Right ventricle myocardium inferior (tissue), 1 donor: ENCODE results near the gene KCNH3. TPM values are rescaled to one million over a fixed set of nuclear protein-coding genes. Genes with fewer than 3 reads are reported as not detected.

Experiments
- ATAC-seq: fragments of 200-7000 bp; cut with Tn5 transposase; one replicate; pipeline ENCODE4 v1.9.1; 2020; ENCODE audit warnings: mild to moderate bottlenecking, moderate library complexity
- DNase-seq: peaks from one replicate; pipeline ENCODE4 v3.0.0; 2021; ENCODE audit errors: missing footprints
- intact Hi-C: fragments of 100-400 bp; cut with DNase I; formaldehyde crosslinking; loops from one replicate; pipeline ENCODE4 v1.11.0; 2022
- total RNA-seq: library from RNA; stranded (reverse); fragmentation: NEBNext Ultra II Directional; extraction: Animal tissue kit (Norgen Biotek cat#: 25700); gene quantifications from one replicate; pipeline ENCODE4 v1.2.1, GENCODE V29; 2021
- donor health status: DM: no; HTN: yes; CAD: no; lungs with severe emphysema.

Gene KCNH3
- total RNA-seq, 1 donor from 2014 or later = 0.27 TPM

DNA sequence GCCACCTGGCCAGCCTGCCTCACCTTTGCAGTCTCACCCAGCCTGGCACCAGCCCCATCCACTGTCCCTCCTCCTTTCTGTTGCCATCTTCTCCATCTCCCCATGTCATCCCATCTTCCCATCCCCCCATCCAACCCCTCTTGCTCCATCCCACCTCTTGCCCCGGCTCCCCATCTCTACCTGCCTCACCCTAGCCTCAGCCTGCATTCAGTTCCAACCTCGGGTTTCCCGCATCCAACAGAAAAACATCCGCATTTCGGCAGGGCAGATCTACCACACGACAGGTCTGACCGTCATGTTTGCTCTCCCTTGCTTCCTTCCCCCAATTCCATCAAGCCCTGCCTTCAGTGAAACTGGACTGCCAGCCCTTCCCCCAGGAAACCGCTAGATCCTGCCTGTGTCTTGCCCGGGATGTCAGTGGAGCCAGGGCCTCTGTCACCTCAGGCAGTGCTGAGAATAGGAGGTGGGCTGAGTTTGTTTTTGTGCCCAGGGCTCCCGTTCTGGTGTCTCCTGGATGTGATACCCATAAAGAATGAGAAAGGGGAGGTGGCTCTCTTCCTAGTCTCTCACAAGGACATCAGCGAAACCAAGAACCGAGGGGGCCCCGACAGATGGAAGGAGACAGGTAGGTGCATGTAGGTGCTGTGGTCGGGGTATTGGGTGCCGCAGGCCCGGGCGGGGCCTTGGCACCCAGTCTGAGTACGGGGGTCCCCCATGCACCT is 2.5 kb downstream of the KCNH3 start:
- ATAC-seq = no peak
- intact Hi-C loops = no loop called here
- no peak for DNase-seq

DNA sequence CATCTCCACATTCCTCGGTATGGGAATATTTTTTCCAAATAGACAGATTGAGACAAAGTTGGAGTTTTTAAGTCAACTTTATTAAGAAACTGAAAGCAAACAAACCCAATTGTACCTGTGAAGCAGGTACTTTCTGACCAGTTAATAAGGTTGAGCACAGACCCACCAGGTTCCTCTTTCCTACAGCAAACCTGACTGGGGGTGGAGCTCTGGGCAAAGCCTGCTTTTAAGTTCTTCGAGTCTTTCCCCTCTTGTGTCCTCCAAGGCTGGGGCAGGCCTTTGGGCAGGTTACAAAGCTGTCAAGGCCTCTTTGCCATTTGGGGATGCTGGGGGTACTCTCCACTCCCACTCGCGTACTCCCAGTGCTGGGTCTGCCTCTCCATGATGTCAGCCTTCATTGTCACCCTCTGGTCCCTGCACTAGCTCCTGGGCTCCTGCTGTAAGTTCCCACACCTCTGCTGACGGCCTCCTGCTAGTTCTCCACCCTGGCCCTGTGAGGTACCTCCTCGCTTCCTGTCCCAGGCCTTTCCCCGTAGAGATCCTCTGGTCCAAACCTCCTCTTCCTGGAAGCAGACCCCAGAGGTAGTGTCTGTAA is 3.2 kb downstream of the KCNH3 start:
- DNase-seq = no peak
- intact Hi-C loops = no loop called here

DNA sequence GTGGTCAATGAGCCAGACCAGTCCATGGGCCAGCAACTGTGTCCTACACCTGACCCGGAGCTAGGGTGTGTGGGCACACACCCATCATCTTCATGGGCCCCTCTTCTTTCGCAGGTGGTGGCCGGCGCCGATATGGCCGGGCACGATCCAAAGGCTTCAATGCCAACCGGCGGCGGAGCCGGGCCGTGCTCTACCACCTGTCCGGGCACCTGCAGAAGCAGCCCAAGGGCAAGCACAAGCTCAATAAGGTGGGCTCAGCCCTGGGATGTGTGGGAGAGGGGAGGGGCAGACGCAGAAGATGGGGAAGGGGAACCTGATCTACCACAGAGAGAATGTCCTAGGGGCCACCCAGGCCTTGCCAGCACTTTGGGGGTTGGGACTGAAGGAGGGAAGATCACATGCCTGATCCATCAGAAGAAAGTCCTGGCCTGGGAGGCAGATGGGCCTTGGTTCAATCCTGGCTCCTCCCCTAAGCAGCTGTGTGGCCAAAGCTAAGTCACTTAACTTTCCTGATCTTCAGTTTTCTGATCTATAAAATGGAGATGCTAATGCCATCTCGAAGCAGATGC is 3.8 kb downstream of the KCNH3 start:
- ATAC-seq (no peak), DNase-seq (peak; percentile 30)
- intact Hi-C loops = no loop called here

More for the DNA sequence above, 3.2 kb downstream of the KCNH3 start:
- no peak for ATAC-seq

DNA sequence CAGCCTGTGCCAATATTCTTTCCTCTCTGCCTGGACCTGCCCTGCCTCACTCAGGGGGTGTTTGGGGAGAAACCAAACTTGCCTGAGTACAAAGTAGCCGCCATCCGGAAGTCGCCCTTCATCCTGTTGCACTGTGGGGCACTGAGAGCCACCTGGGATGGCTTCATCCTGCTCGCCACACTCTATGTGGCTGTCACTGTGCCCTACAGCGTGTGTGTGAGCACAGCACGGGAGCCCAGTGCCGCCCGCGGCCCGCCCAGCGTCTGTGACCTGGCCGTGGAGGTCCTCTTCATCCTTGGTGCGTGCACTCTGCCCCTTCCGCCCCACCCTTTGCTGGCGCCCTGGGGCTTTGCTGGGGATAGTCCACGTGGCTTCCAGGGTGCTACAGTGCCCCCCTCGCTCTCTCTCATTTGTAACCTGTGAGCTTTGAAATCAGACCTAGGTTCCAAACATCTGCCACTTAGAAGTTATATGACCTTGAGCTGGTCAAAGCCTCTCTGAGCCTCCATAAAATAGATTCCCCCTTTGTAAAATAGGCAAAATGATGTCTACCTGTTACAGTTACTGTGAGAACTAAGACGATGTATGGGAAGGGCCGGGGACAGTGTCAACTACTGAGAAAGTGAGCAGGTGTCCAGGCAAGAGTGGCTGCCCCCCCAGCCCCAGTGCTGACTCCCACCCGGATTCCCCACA is 4.5 kb downstream of the KCNH3 start:
- intact Hi-C loops = no loop called here
- ATAC-seq (no peak), DNase-seq (peak; percentile 44)

DNA sequence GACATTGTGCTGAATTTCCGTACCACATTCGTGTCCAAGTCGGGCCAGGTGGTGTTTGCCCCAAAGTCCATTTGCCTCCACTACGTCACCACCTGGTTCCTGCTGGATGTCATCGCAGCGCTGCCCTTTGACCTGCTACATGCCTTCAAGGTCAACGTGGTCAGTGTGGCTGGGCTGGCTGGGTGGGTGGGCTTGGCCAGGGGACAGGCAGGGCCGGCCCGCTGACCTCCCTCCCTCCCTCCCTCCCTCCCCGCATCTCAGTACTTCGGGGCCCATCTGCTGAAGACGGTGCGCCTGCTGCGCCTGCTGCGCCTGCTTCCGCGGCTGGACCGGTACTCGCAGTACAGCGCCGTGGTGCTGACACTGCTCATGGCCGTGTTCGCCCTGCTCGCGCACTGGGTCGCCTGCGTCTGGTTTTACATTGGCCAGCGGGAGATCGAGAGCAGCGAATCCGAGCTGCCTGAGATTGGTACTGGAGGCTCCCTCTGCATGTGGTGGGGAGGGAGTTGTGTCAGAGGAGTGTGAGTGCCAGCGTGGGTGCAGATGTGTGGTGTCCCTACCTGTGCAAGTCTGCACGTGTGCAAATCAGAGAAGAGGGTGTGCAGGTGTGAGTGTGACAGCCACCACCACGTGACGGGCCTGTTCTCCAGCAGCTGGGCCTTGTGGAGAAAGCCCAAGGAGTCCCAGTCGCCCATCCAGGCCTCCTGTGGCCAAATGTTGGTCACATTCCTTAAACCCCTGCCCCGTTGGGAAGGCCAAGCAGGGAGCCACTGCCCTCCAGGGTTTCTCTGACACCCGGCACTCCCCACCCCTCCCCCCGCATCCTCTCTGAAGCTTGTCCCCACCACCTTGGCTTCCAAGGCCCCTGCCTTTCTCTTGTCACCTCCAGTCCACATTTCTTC is 5.3 kb downstream of the KCNH3 start:
- no peak for ATAC-seq
- intact Hi-C loops = no loop called here
- DNase-seq = peak; percentile 70

DNA sequence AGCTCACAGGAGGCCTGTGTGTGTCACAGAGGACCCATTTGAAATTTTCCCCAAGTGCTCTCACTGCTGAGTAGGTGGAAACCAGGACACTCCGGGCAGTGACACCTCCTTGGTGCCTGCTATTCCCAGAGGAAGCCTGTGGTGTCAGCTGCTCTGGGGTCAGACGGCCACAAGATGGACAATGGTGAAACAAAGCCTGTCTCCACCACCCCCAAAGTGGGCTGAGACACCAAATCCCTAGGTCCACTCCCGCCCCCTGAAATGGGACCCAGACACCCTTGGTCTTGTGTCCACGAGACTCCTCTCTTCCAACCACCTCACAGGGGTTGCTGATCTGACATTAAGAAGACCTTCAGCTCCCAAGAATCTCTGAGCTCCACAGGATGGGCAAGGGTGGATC is 7.0 kb downstream of the KCNH3 start:
- DNase-seq (no peak), ATAC-seq (no peak)
- intact Hi-C loops = no loop called here

DNA sequence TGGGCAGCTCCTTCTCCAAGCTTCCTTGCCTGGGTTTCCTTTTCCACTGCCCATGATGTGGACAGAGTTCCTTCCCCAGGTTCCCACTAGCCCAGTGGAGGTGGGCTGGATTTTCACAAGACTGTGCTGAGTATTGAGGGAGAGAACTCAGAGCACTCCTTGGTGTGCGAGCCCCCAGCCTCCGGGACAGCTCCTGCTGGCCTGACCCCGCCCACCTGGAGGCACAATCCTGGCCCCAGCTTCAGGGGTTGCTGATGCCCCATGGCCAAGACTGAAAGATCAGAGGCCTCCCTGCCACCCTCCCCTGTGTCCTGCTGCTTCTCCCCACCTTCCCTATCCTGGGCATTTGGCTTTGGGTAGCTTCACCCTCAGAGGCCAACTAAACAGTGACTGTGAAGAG is 7.7 kb downstream of the KCNH3 start:
- ATAC-seq (no peak), DNase-seq (no peak)
- intact Hi-C loops = no loop called here

DNA sequence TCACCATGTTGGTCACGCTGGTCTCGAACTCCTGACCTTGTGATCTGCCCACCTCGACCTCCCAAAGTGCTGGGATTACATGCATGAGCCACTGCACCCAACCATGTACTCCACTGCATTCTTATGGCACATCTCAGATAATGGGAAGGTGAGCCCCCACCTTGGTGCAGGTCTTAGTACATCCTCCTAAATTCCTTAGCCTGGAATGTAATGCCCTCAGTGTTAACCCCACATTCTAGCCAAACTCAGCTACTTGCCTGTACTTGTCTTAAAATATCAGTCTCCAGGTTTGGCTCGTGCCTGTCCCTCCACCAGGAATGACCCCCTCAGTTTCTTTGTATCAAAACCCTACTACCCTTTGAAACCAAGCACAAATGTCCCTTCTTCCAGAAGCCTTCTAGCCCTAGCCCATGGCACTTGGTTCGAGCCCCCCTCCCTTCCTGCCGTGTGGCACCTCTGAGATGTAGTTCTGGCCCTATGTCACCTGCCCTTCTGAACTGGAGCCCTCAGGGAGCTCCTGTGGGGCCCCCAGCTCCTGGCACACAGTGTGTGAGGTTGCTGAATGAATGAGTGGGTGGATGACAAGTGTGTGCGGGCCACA is 8.4 kb downstream of the KCNH3 start:
- DNase-seq = no peak
- intact Hi-C loops = no loop called here
- no peak for ATAC-seq

DNA sequence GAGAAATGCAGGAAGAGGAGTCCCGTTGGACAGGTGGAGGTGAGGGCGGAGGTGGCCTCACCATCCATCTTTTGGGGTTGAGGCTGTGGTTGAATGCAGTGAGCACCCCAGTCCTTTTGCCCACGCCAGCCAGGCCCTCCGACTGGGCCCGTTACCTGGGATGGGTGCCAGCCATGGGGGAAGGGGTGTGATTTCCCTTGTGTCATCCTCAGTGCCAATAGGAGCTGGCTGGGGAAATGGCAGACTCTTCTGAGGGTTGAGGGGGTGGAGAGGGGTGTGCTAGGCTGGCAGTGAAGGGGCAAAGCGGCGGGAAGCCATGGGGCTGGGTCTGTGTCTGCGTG is 9.6 kb downstream of the KCNH3 start:
- no peak for DNase-seq
- no peak for ATAC-seq
- intact Hi-C loops = no loop called here

DNA sequence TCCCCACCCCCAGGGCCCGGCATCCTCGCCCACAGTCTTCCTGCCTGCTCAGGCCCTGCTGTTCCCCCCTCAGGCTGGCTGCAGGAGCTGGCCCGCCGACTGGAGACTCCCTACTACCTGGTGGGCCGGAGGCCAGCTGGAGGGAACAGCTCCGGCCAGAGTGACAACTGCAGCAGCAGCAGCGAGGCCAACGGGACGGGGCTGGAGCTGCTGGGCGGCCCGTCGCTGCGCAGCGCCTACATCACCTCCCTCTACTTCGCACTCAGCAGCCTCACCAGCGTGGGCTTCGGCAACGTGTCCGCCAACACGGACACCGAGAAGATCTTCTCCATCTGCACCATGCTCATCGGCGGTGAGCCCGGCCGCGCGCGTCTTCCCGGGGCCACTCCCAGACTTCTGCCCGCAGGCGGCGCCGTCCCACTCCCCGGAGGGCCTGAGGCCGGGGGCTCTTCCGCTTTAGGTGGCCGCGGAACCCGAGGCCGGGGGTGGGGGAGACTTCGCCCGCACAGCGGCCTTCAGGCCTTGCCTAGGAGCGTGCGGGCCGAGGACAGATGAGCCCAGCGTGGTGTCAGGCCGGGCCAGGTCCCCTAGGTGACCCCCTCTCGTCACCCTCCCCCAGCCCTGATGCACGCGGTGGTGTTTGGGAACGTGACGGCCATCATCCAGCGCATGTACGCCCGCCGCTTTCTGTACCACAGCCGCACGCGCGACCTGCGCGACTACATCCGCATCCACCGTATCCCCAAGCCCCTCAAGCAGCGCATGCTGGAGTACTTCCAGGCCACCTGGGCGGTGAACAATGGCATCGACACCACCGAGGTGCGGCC is 10.2 kb downstream of the KCNH3 start:
- intact Hi-C loops = no loop called here
- ATAC-seq = peak; percentile 25
- DNase-seq = no peak

DNA sequence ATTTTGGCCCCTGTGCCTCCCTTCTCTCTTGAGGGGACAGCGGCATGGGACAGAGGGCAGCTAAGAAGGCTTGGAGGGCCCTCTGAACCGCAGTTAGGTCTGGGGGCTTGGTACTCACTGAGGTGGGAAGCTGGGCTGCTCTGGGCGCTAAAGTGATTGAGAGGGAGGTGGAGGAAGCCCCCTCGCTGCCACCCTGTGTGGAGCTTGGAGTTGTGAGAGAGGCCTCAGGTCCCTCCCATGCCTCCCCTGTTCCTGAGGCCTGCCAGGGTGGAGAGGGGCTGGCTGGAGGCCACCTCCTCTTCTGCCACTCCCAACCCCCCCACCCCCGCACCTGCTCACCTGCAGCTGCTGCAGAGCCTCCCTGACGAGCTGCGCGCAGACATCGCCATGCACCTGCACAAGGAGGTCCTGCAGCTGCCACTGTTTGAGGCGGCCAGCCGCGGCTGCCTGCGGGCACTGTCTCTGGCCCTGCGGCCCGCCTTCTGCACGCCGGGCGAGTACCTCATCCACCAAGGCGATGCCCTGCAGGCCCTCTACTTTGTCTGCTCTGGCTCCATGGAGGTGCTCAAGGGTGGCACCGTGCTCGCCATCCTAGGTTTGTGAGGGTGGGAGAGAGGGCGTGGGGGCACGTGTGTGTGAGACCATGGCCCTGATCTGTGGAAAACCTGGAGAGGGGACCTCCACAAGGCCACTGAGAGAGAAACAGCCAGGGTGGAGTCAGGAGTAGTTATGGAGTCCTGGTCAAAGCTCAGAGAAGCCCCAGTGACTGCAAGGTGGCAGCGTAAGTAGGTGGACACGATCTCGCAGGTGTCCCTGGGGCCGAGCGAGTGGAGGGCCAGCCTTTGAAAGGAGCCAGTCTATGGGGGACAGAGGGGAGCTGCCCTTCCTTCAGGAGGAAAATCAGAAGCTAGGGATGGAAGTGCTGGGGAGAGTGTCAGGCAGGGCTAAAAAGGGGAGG is 11.2 kb downstream of the KCNH3 start:
- DNase-seq = no peak
- no peak for ATAC-seq
- intact Hi-C loops = no loop called here

DNA sequence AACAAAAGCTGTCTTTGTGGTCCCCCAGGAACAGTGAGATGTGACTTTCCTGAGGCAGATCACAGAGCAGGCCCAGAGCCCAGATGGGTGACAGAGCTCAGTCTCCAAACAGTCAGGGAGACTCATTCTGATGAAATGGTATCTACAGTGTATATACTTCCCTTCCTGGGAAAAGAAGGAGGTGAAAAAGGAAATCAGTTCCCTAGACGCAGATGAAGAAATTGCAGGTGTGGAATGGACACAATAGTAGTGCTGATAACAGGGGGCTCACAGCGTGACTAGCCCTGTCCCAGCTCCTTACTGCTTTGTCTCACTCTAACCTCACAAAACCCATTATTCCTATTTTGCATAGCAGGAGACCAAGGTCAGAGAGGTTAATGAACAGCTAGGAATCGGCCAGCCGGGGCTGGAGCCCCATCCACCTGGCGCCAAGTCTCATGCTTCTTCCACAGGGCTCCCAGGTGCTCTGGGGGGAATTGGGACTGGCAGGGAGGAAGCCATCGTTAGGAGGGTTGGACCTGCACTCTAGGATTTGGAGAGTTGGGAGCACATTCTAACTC is 11.9 kb downstream of the KCNH3 start:
- intact Hi-C loops = no loop called here
- ATAC-seq = no peak
- no peak for DNase-seq

DNA sequence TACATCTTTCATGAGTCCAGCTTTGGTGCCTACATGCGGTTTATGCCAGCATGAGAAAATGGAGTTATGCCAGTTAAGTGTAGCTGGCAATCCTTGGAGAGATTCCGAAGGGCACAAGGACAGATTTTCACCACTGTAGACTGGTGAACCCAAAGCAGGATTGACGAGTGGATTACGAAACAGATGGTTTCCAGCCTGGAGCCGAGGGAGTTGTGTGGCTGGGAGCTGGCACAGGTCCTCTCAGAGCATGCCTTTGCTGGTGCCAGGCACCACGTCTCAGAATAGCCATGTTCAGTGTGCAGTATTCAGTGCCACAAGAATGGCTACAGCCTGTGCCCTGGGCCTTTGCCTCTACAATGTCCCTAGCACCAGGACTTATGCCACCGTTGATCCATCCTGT is 13.2 kb downstream of the KCNH3 start:
- DNase-seq (no peak), ATAC-seq (peak; percentile 49)
- intact Hi-C loops = no loop called here

DNA sequence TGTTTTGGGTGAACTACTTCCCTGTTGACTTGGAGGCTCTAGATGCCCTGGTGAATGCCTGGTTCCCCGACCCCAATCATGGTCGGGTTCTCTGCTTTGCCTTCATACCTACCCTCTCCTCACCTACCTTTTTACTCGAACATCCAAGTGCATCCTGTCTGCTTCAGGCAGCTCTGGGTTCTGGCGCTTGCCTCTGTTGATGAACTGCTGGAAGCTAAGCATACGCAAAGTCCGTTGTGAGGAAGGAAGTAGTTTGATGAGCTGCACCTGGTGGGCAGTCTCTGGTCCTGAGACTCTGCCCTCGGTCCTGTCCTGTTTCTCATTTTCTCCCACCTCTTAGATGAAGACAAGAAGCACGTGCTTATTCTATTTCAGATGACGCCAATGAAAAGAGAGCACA is 13.6 kb downstream of the KCNH3 start:
- DNase-seq (no peak), ATAC-seq (no peak)
- intact Hi-C loops = no loop called here

DNA sequence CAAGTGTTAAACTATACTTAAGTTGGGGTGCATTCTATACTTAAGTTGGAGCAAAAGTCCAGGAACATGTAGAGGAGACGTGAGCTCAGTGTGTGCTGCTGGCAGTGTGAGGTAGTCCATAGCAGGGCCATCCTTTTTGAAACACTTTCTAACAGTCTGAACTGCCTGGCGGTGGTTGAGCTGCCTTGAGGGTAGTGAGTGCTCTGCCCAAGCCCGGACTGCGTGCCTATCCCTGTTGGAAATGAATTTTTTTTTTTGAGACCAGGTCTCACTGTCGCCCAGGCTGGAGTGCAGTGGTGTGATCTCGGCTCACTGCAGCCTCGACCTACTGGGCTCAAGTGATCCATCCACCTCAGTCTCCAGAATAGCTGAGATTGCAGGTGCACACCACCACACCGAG is 14.1 kb downstream of the KCNH3 start:
- ATAC-seq (no peak), DNase-seq (no peak)
- intact Hi-C loops = no loop called here

DNA sequence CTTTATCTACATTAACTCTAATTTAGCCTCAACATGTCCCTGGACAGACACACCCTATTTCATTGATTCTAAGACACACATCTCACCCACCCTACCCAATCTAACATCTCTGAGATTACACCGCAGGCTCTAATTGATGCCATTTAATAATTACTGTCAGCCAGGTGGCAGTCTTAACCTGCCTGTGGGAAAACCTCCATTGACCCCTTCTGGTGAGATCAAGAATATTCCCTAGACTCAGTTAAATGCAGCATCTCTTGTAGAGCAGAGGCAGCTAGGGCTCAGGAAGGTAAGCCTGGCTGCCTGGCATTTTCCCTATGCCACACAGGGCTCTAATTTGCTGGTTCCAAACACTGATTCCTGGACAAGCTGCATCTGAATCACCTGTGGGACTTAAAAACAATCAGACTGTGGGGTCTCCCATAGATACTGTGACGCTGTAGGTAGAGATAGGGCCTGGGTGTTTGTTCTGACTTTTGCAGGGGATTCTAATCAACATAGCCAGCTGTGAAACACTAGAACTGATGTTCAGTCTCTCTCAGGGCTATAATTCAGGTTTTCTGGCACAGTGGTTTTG is 14.8 kb downstream of the KCNH3 start:
- intact Hi-C loops = no loop called here
- no peak for DNase-seq
- no peak for ATAC-seq
